Stimulated activated CD8-positive, alpha-beta memory T cell treated with anti-CD3 and anti-CD28 coated beads, Interleukin-4, amount 100 ng/mL, for 48 hours (primary cell): Measurements from ENCODE around the gene LPA.

Source experiments
- DNase-seq: peaks from one replicate; pipeline ENCODE4 v3.0.0-alpha.2; 2020

The LPA gene

GRCh38 chr6:160513836-160514235 lies 150.2 kb downstream of the LPA start:
- no peak for DNase-seq

GRCh38 chr6:160510976-160511617 lies 153.0 kb downstream of the LPA start:
- no peak for DNase-seq

GRCh38 chr6:160510199-160510598 lies 153.9 kb downstream of the LPA start:
- DNase-seq, result no peak

GRCh38 chr6:160509610-160510009 lies 154.5 kb downstream of the LPA start:
- DNase-seq, result no peak

- no peak for DNase-seq
Observed at GRCh38 chr6:160508599-160508998, 155.5 kb downstream of the LPA start.

GRCh38 chr6:160507420-160507819 lies 156.7 kb downstream of the LPA start:
- no peak for DNase-seq

- DNase-seq, result no peak
Observed at GRCh38 chr6:160505970-160506369, 158.1 kb downstream of the LPA start.

GRCh38 chr6:160500639-160501038 lies 163.4 kb downstream of the LPA start:
- no peak for DNase-seq

GRCh38 chr6:160494576-160494975 lies 169.5 kb downstream of the LPA start:
- DNase-seq, result no peak

- no peak for DNase-seq
Observed at GRCh38 chr6:160489091-160489490, 175.0 kb downstream of the LPA start.

GRCh38 chr6:160487116-160487515 lies 177.0 kb downstream of the LPA start:
- no peak for DNase-seq
